PC-9 (cell line): ENCODE data around the gene MAP3K5. TPM values are rescaled to one million over a fixed set of nuclear protein-coding genes. Genes with fewer than 3 reads are reported as not detected.

ENCODE experiments used
- BruUV-seq: library from RNA; stranded (reverse); fragments of 400-500 nt; replicated peaks from 2 replicates; lab custom pipeline; 2021; lab: Mats Ljungman, UMichigan
- CTCF ChIA-PET: fragments of 300-600 bp; sonication (Branson Sonifier 250); formaldehyde crosslinking; loops from one replicate; lab custom pipeline; 2022; ENCODE audit warnings: antibody characterized with exemption; lab: Charles Lee
- POLR2A ChIA-PET: fragments of 300-600 bp; sonication (Branson Sonifier 250); formaldehyde crosslinking; loops from one replicate; lab custom pipeline; 2022; ENCODE audit warnings: antibody characterized with exemption; ENCODE audit not compliant: unreplicated experiment; lab: Charles Lee
- DNase-seq, 2 experiments: peaks; one replicate each; pipeline versions ENCODE4 v3.0.0 to v3.0.0-alpha.2; 2015 to 2022; ENCODE audit warnings: mixed read lengths in 1 of 2
- H2AFZ ChIP-seq: fragments of 200-600 bp; sonication (generic); 2 replicates; pipeline ENCODE4 v1.8.1; 2017; ENCODE audit warnings: antibody characterized with exemption
- H3F3A ChIP-seq: fragments of 200-600 bp; sonication (generic); 2 replicates; pipeline ENCODE4 v1.8.1; 2017; ENCODE audit warnings: antibody characterized with exemption, mild to moderate bottlenecking, low read depth; ENCODE audit not compliant: insufficient read depth
- H3K27ac ChIP-seq: fragments of 200-600 bp; sonication (generic); 2 replicates; pipeline ENCODE4 v1.6.1; 2016; ENCODE audit warnings: mixed run types
- H3K27me3 ChIP-seq: fragments of 200-600 bp; sonication (generic); 2 replicates; pipeline ENCODE4 v1.6.1; 2016; ENCODE audit warnings: low read depth, mixed run types; ENCODE audit not compliant: insufficient read depth
- H3K36me3 ChIP-seq: fragments of 200-600 bp; sonication (generic); 2 replicates; pipeline ENCODE4 v1.6.1; 2016; ENCODE audit warnings: low read depth, mixed run types
- H3K4me1 ChIP-seq: fragments of 200-600 bp; sonication (generic); replicated peaks from 2 replicates; pipeline ENCODE4 v1.6.1; 2016; ENCODE audit warnings: mixed run types; ENCODE audit not compliant: insufficient read depth
- H3K4me2 ChIP-seq: fragments of 200-600 bp; sonication (generic); 2 replicates; pipeline ENCODE4 v1.6.1; 2017; ENCODE audit warnings: mixed run types
- H3K4me3 ChIP-seq: fragments of 200-600 bp; sonication (generic); 2 replicates; pipeline ENCODE4 v1.6.1; 2016; ENCODE audit warnings: mixed run types
- H3K79me2 ChIP-seq: fragments of 200-600 bp; sonication (generic); 2 replicates; pipeline ENCODE4 v1.6.1; 2017; ENCODE audit warnings: low read depth, mixed run types
- H3K9me2 ChIP-seq: fragments of 200-600 bp; sonication (generic); 2 replicates; pipeline ENCODE4 v1.8.1; 2017; ENCODE audit warnings: mild to moderate bottlenecking; ENCODE audit not compliant: insufficient read depth
- H3K9me3 ChIP-seq: fragments of 200-600 bp; sonication (generic); 2 replicates; pipeline ENCODE4 v1.8.1; 2016; ENCODE audit warnings: low read depth; ENCODE audit not compliant: insufficient read depth
- H4K20me1 ChIP-seq: fragments of 200-600 bp; sonication (generic); 2 replicates; pipeline ENCODE4 v1.8.1; 2017; ENCODE audit not compliant: insufficient read depth
- CTCF ChIP-seq: fragments of 200-600 bp; sonication (generic); conservative IDR thresholded peaks from 2 replicates; pipeline ENCODE4 v1.6.1; 2017; ENCODE audit warnings: mixed run types, antibody characterized with exemption, mild to moderate bottlenecking, moderate library complexity
- EZH2 ChIP-seq: fragments of 200-600 bp; sonication (generic); IDR thresholded peaks from 2 replicates; pipeline ENCODE4 v1.8.0; 2017; ENCODE audit warnings: antibody characterized with exemption, low read depth
- intact Hi-C: fragments of 100-400 bp; cut with micrococcal nuclease; formaldehyde crosslinking; loops from one replicate; pipeline ENCODE4 v1.10.0; 2022; ENCODE audit not compliant: unreplicated experiment
- total RNA-seq: library from RNA; stranded (reverse); gene quantifications from 2 replicates; pipeline ENCODE4 v1.2.3, GENCODE V29; 2021

MAP3K5 gene
- total RNA-seq, 1 experiment from 2014 or later = 10.9 TPM

- Histone ChIP-seq H3K36me3 (no peaks in the 10 kb centered on the region), H3K4me2 (no peak overlapping the region), H3K9me3 (no peaks in the 10 kb centered on the region), H3F3A (no peaks in the 10 kb centered on the region), H3K27me3 (no peaks in the 10 kb centered on the region), H3K27ac (no peak overlapping the region), H4K20me1 (peaks cover 4% of the 10 kb centered on the region), H3K79me2 (peaks cover 65% of the 10 kb centered on the region), H3K4me1 (no peaks in the 10 kb centered on the region), H2AFZ (no peak overlapping the region), H3K4me3 (no peak overlapping the region), H3K9me2 (no peaks in the 10 kb centered on the region)
- POLR2A ChIA-PET = interaction anchor here (0.7 kb wide), 2 partner anchors 93 to 449 kb away, joined by 3 to 4 read pairs; partner anchors contain the start of gene BCLAF1
- no peak for DNase-seq
- CTCF ChIA-PET = no interaction called here
- no TSS peak for BruUV-seq
- intact Hi-C loops = no loop called here
- TF ChIP-seq EZH2 (no peak), CTCF (no peak)
Observed at GRCh38 chr6:136738692-136739057, 53.6 kb downstream of the MAP3K5 start.

- Histone ChIP-seq H3K9me3 (no peaks in the 10 kb centered on the region), H3K9me2 (no peaks in the 10 kb centered on the region), H3K4me2 (no peak overlapping the region), H4K20me1 (peaks cover 4% of the 10 kb centered on the region), H3K4me3 (no peak overlapping the region), H3K36me3 (no peaks in the 10 kb centered on the region), H3K79me2 (peaks cover 70% of the 10 kb centered on the region), H3K27me3 (no peaks in the 10 kb centered on the region), H2AFZ (no peak overlapping the region), H3K27ac (no peak overlapping the region), H3K4me1 (no peaks in the 10 kb centered on the region), H3F3A (no peaks in the 10 kb centered on the region)
- TF ChIP-seq EZH2 (no peak), CTCF (no peak)
- CTCF ChIA-PET = interaction anchor here (1.1 kb wide), 1 partner anchor 17 kb away, joined by 4 read pairs; no protein-coding TSS in a partner anchor
- POLR2A ChIA-PET = interaction anchor here (0.7 kb wide), 2 partner anchors 92 to 448 kb away, joined by 3 to 4 read pairs; partner anchors contain the start of gene BCLAF1
- intact Hi-C loops = no loop called here
- DNase-seq = no peak
- BruUV-seq = no TSS peak
Observed at GRCh38 chr6:136737871-136738691, 54.2 kb downstream of the MAP3K5 start.

GRCh38 chr6:136737374-136737844, 54.9 kb downstream of the MAP3K5 start:
- no peak overlapping the region for H3K4me2 ChIP-seq
- H4K20me1 ChIP-seq = peaks cover 4% of the 10 kb centered on the region
- H3K4me3 ChIP-seq = no peak overlapping the region
- no peaks in the 10 kb centered on the region for H3F3A ChIP-seq
- no peaks in the 10 kb centered on the region for H3K27me3 ChIP-seq
- no peaks in the 10 kb centered on the region for H3K9me3 ChIP-seq
- no peak overlapping the region for H2AFZ ChIP-seq
- TF ChIP-seq EZH2 (no peak), CTCF (no peak)
- H3K27ac ChIP-seq = no peak overlapping the region
- H3K4me1 ChIP-seq = no peaks in the 10 kb centered on the region
- peaks cover 71% of the 10 kb centered on the region for H3K79me2 ChIP-seq
- no peaks in the 10 kb centered on the region for H3K9me2 ChIP-seq
- ChIA-PET POLR2A (no interaction called here), CTCF (interaction anchor here (1.1 kb wide), 1 partner anchor 18 kb away, joined by 4 read pairs; no protein-coding TSS in a partner anchor)
- no peaks in the 10 kb centered on the region for H3K36me3 ChIP-seq
- no peak for DNase-seq
- intact Hi-C loops = no loop called here
- no TSS peak for BruUV-seq
